AG09309 (cell line): ENCODE data around the gene IGF2BP3.

Source experiments
- DNase-seq: peaks from one replicate; pipeline ENCODE4 v3.0.0-alpha.2; 2010; ENCODE audit warnings: low read depth
- H3K4me3 ChIP-seq: 2 replicates; pipeline ENCODE4 v1.5.1; 2011; ENCODE audit warnings: mild to moderate bottlenecking, low read depth, low read length, moderate library complexity; ENCODE audit not compliant: control insufficient read depth
- CTCF ChIP-seq: IDR thresholded peaks from 2 replicates; pipeline ENCODE4 v1.5.1; 2011; ENCODE audit warnings: mild to moderate bottlenecking, low read depth, low read length, inconsistent platforms; ENCODE audit not compliant: insufficient read depth, control insufficient read depth; ENCODE audit errors: missing control alignments

Gene IGF2BP3

GRCh38 chr7:23336086-23336485 is 134.2 kb downstream of the IGF2BP3 start:
- TF ChIP-seq CTCF = no peak
- no peak for DNase-seq
- no peak overlapping the region for H3K4me3 ChIP-seq

- no peak overlapping the region for H3K4me3 ChIP-seq
- no peak for TF ChIP-seq CTCF
- DNase-seq = no peak
Observed at GRCh38 chr7:23335621-23336020, 134.7 kb downstream of the IGF2BP3 start.

- no peak for DNase-seq
- H3K4me3 ChIP-seq = no peak overlapping the region
- TF ChIP-seq CTCF = no peak
Observed at GRCh38 chr7:23335136-23335535, 135.2 kb downstream of the IGF2BP3 start.

- no peak for TF ChIP-seq CTCF
- peak; percentile 90 for DNase-seq
- H3K4me3 ChIP-seq = no peak overlapping the region
Observed at GRCh38 chr7:23334482-23335056, 135.7 kb downstream of the IGF2BP3 start.

- no peak for TF ChIP-seq CTCF
- no peak overlapping the region for H3K4me3 ChIP-seq
- DNase-seq = peak; percentile 95
Observed at GRCh38 chr7:23333671-23334246, 136.5 kb downstream of the IGF2BP3 start.

GRCh38 chr7:23332910-23333612 is 137.2 kb downstream of the IGF2BP3 start:
- TF ChIP-seq CTCF = no peak
- no peak overlapping the region for H3K4me3 ChIP-seq
- DNase-seq = peak; percentile 31
